Measurements from ENCODE around the gene ADAMTS12. TPM values are rescaled to one million over a fixed set of nuclear protein-coding genes. Genes with fewer than 3 reads are reported as not detected.
A peak's percentile ranks its signal among the peaks of the same experiment; 100 is the strongest.

Gene ADAMTS12
- polyA plus RNA-seq, 3 donors = not detected

DNA sequence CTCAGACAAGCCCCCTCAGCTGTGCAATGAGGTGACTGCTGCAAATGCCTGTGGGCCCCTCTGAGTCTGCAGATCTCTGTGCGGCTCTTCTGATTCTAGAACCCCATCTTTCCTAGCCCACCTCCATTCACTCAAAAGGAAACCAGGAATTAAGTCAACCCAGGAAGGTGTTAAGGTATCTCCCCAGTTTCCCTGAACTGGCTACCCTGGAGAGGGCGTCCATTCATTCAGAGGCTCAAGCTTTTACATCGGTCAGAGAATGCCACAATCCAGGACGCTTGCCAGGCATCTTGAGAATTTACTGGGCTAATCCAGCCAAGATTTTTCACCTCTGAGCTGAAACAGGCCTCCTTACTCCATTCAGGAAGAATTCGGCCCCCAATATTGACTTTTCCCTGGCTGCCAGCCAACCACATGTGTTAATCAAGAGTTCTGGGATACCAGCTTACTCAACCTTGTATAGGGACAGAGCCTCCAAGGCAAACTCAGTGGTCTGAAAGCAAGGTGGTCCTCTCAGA, 889 bp upstream of the ADAMTS12 start:
- H3K27me3 ChIP-seq (ENCODE audit: control insufficient read depth in 2 of 2, insufficient read depth in 2 of 2, low read length in 2 of 2) = peaks cover 34 to 36% of the 10 kb centered on the region in 2 donors
- H3K79me2 ChIP-seq (ENCODE audit: insufficient read depth, low read length) = no peaks in the 10 kb centered on the region
- H3K36me3 ChIP-seq (replicated peaks in 1 of 2; ENCODE audit: control insufficient read depth in 1 of 2, insufficient read depth in 2 of 2, low read length in 2 of 2) = no peaks in the 10 kb centered on the region
- no peak overlapping the region for H3K27ac ChIP-seq (ENCODE audit: low read depth in 1 of 2, low read length in 2 of 2)
- Mint-ChIP-seq H3K27ac (no peak overlapping the region), H3K9me3 (peaks cover 1 to 15% (median 10%) of the 10 kb centered on the region in 7 donors), H3K27me3 (ENCODE audit: low read depth in 3 of 3) (peaks cover 34 to 38% (median 37%) of the 10 kb centered on the region in 3 donors), H3K4me3 (peak overlapping the region in 1 of 2 donors; percentile 18), H3K36me3 (peaks cover 0 to 2% of the 10 kb centered on the region in 2 donors), H3K4me1 (no peaks in the 10 kb centered on the region)
- DNase-seq = no peak
- WGBS (ENCODE audit: insufficient coverage) = 79% methylated on average over 5 of the region's 5 CpGs
- TF ChIP-seq, protein P1, sequence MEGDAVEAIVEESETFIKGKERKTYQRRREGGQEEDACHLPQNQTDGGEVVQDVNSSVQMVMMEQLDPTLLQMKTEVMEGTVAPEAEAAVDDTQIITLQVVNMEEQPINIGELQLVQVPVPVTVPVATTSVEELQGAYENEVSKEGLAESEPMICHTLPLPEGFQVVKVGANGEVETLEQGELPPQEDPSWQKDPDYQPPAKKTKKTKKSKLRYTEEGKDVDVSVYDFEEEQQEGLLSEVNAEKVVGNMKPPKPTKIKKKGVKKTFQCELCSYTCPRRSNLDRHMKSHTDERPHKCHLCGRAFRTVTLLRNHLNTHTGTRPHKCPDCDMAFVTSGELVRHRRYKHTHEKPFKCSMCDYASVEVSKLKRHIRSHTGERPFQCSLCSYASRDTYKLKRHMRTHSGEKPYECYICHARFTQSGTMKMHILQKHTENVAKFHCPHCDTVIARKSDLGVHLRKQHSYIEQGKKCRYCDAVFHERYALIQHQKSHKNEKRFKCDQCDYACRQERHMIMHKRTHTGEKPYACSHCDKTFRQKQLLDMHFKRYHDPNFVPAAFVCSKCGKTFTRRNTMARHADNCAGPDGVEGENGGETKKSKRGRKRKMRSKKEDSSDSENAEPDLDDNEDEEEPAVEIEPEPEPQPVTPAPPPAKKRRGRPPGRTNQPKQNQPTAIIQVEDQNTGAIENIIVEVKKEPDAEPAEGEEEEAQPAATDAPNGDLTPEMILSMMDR (IDR thresholded peaks at IDR 0.05) = no peak
- intact Hi-C loops (cut with micrococcal nuclease) = no loop called here
- no peak overlapping the region for H3K4me3 ChIP-seq (replicated peaks in 1 of 3; ENCODE audit: low read depth in 2 of 3, low read length in 3 of 3)
- H3K9me3 ChIP-seq (replicated peaks in 1 of 2; ENCODE audit: control insufficient read depth in 1 of 2, insufficient read depth in 1 of 2, low read length in 2 of 2) = peaks cover 0 to 5% of the 10 kb centered on the region in 2 donors
- H2AFZ ChIP-seq (ENCODE audit: insufficient read depth, low read depth, low read length, poor library complexity, severe bottlenecking) = no peak overlapping the region
- no peaks in the 10 kb centered on the region for H3K4me1 ChIP-seq (ENCODE audit: control insufficient read depth in 1 of 2, insufficient read depth in 2 of 2, low read length in 2 of 2)
- H3K9ac ChIP-seq (ENCODE audit: insufficient read depth, low read length, poor library complexity, severe bottlenecking) = no peak overlapping the region
- no peak overlapping the region for H3K4me2 ChIP-seq (replicated peaks; ENCODE audit: extremely low read depth, low read length, poor library complexity, severe bottlenecking)
- H4K20me1 ChIP-seq (ENCODE audit: insufficient read depth, low read length) = no peaks in the 10 kb centered on the region

DNA sequence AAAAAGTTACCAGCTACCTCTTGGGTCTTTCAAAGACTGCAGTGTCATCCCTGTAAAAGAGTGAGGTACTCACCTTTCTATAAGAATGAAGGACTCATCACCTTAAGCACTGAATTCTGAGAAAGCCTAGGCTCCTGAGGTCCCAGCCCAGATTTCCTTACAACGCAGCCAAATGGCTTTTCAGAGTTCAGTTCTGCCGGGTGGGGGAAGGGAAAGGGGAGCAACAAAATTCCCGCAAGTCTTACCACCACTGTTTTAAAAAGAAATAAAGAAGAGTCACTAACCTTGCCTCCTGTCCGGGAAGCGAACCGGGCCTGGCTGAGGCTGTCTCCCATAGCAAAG, 373 bp downstream of the ADAMTS12 start:
- Mint-ChIP-seq H3K27me3 (ENCODE audit: low read depth in 3 of 3) (peaks cover 34 to 39% (median 38%) of the 10 kb centered on the region in 3 donors), H3K27ac (no peak overlapping the region), H3K4me3 (peak overlapping the region in 1 of 2 donors; percentile 56), H3K4me1 (no peaks in the 10 kb centered on the region), H3K36me3 (peaks cover 0 to 2% of the 10 kb centered on the region in 2 donors), H3K9me3 (peaks cover 0 to 15% (median 10%) of the 10 kb centered on the region in 7 donors)
- no peaks in the 10 kb centered on the region for H3K36me3 ChIP-seq (replicated peaks in 1 of 2; ENCODE audit: control insufficient read depth in 1 of 2, insufficient read depth in 2 of 2, low read length in 2 of 2)
- no peaks in the 10 kb centered on the region for H4K20me1 ChIP-seq (ENCODE audit: insufficient read depth, low read length)
- DNase-seq = no peak
- H3K4me2 ChIP-seq (replicated peaks; ENCODE audit: extremely low read depth, low read length, poor library complexity, severe bottlenecking) = no peak overlapping the region
- H3K9me3 ChIP-seq (replicated peaks in 1 of 2; ENCODE audit: control insufficient read depth in 1 of 2, insufficient read depth in 1 of 2, low read length in 2 of 2) = peaks cover 0 to 5% of the 10 kb centered on the region in 2 donors
- H3K4me1 ChIP-seq (ENCODE audit: control insufficient read depth in 1 of 2, insufficient read depth in 2 of 2, low read length in 2 of 2) = no peaks in the 10 kb centered on the region
- peaks cover 34 to 36% of the 10 kb centered on the region in 2 donors for H3K27me3 ChIP-seq (ENCODE audit: control insufficient read depth in 2 of 2, insufficient read depth in 2 of 2, low read length in 2 of 2)
- H3K79me2 ChIP-seq (ENCODE audit: insufficient read depth, low read length) = no peaks in the 10 kb centered on the region
- 0% methylated on average over 3 of the region's 6 CpGs for WGBS (ENCODE audit: insufficient coverage)
- H3K4me3 ChIP-seq (replicated peaks in 1 of 3; ENCODE audit: low read depth in 2 of 3, low read length in 3 of 3) = no peak overlapping the region
- no peak overlapping the region for H3K27ac ChIP-seq (ENCODE audit: low read depth in 1 of 2, low read length in 2 of 2)
- intact Hi-C loops (cut with micrococcal nuclease) = no loop called here
- no peak overlapping the region for H3K9ac ChIP-seq (ENCODE audit: insufficient read depth, low read length, poor library complexity, severe bottlenecking)
- H2AFZ ChIP-seq (ENCODE audit: insufficient read depth, low read depth, low read length, poor library complexity, severe bottlenecking) = no peak overlapping the region
- TF ChIP-seq, protein P1 (IDR thresholded peaks at IDR 0.05) = no peak

All from CD14-positive monocyte (primary cell).